ENCODE results near the gene PTPRZ1.

DNA sequence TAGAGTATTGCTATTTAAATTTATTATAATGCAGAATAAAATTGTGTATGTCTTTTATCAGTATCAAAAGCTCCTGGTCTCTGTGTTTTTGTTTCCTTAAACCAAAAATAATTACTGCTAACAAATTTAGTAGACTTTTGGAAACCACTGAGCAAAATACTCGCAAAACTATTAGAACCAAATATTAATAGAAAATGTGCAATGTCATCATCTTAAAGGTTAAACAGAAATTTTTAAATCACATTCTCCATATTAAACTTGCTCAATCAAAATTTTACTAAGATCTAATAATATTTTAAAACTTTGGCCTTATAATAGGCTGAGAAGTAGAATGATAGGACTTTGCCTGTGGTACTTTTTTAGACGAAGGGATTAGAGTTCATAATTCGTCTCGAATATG is 222.7 kb downstream of the PTPRZ1 start:
- TF ChIP-seq, protein P1, sequence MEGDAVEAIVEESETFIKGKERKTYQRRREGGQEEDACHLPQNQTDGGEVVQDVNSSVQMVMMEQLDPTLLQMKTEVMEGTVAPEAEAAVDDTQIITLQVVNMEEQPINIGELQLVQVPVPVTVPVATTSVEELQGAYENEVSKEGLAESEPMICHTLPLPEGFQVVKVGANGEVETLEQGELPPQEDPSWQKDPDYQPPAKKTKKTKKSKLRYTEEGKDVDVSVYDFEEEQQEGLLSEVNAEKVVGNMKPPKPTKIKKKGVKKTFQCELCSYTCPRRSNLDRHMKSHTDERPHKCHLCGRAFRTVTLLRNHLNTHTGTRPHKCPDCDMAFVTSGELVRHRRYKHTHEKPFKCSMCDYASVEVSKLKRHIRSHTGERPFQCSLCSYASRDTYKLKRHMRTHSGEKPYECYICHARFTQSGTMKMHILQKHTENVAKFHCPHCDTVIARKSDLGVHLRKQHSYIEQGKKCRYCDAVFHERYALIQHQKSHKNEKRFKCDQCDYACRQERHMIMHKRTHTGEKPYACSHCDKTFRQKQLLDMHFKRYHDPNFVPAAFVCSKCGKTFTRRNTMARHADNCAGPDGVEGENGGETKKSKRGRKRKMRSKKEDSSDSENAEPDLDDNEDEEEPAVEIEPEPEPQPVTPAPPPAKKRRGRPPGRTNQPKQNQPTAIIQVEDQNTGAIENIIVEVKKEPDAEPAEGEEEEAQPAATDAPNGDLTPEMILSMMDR (IDR thresholded peaks at IDR 0.05) = no peak
- TF ChIP-seq POLR2AphosphoS5 (IDR thresholded peaks at IDR 0.05; ENCODE audit: insufficient read depth in 1 of 2, low read depth in 1 of 2) = no peak
- no peak for TF ChIP-seq POLR2A (IDR thresholded peaks at IDR 0.05)

Measured in vagina (tissue), 2 donors.